Fibroblast of pulmonary artery (primary cell): ENCODE measurements around the gene EPHA7.

Experiments
- DNase-seq: peaks from one replicate; pipeline ENCODE4 v3.0.0-alpha.2; 2010; ENCODE audit warnings: low read depth
- H3K4me3 ChIP-seq: replicated peaks from 2 replicates; pipeline ENCODE4 v1.5.1; 2011; ENCODE audit warnings: low read depth, mild to moderate bottlenecking, control low read depth, low read length, moderate library complexity
- CTCF ChIP-seq: IDR thresholded peaks from 2 replicates; pipeline ENCODE4 v1.5.1; 2011; ENCODE audit warnings: mild to moderate bottlenecking, control low read depth, low read length, inconsistent platforms; ENCODE audit errors: missing control alignments

The EPHA7 gene

GRCh38 chr6:93329301-93330000, 89.9 kb downstream of the EPHA7 start:
- DNase-seq, result no peak
- TF ChIP-seq CTCF, result no peak
- H3K4me3 ChIP-seq, result no peak overlapping the region

- DNase-seq, result no peak
- H3K4me3 ChIP-seq, result no peak overlapping the region
- no peak for TF ChIP-seq CTCF
Measured at GRCh38 chr6:93327857-93328256, 91.5 kb downstream of the EPHA7 start.

- no peak for TF ChIP-seq CTCF
- no peak for DNase-seq
- no peak overlapping the region for H3K4me3 ChIP-seq
Measured at GRCh38 chr6:93325761-93326160, 93.6 kb downstream of the EPHA7 start.

- H3K4me3 ChIP-seq, result no peak overlapping the region
Measured at GRCh38 chr6:93323630-93324029, 95.7 kb downstream of the EPHA7 start.

GRCh38 chr6:93322651-93323050, 96.7 kb downstream of the EPHA7 start:
- no peak overlapping the region for H3K4me3 ChIP-seq
- TF ChIP-seq CTCF, result no peak
- DNase-seq, result no peak

More at GRCh38 chr6:93323630-93324029, 95.7 kb downstream of the EPHA7 start:
- TF ChIP-seq CTCF, result no peak
- no peak for DNase-seq

- H3K4me3 ChIP-seq, result no peak overlapping the region
- no peak for DNase-seq
- TF ChIP-seq CTCF, result no peak
Measured at GRCh38 chr6:93319304-93319703, 100.1 kb downstream of the EPHA7 start.

GRCh38 chr6:93318121-93318520, 101.2 kb downstream of the EPHA7 start:
- TF ChIP-seq CTCF, result no peak

More at GRCh38 chr6:93318121-93318520, 101.2 kb downstream of the EPHA7 start:
- no peak overlapping the region for H3K4me3 ChIP-seq
- no peak for DNase-seq
